AG04450 (cell line): Measurements from ENCODE around the gene MARS1. TPM values are rescaled to one million over a fixed set of nuclear protein-coding genes. Genes with fewer than 3 reads are reported as not detected.

Source experiments
- CTCF ChIA-PET: fragments of 300-600, 350-600 bp; formaldehyde crosslinking; extraction: SDS; loops from one replicate; lab custom pipeline; 2022; ENCODE audit warnings: antibody characterized with exemption, inconsistent platforms; lab: Charles Lee
- POLR2A ChIA-PET: fragments of 350-600 bp; formaldehyde crosslinking; extraction: SDS; loops from one replicate; lab custom pipeline; 2021; ENCODE audit warnings: antibody characterized with exemption, inconsistent platforms; lab: Yijun Ruan, JAX
- DNase-seq: peaks from one replicate; pipeline ENCODE4 v3.0.0-alpha.2; 2011; ENCODE audit warnings: low read depth, low spot score
- H3K27ac ChIP-seq: one replicate; pipeline ENCODE4 v1.5.1; 2012; ENCODE audit warnings: low read depth, low read length, control low read depth
- H3K27me3 ChIP-seq: one replicate; pipeline ENCODE4 v1.6.0; 2012; ENCODE audit warnings: low read length; ENCODE audit not compliant: control insufficient read depth, insufficient read depth
- H3K4me3 ChIP-seq: 2 replicates; pipeline ENCODE4 v1.5.1; 2011; ENCODE audit warnings: mild to moderate bottlenecking, low read depth, low read length, control low read depth
- H3K9me3 ChIP-seq: 2 replicates; pipeline ENCODE4 v1.5.1; 2012; ENCODE audit warnings: low read length; ENCODE audit not compliant: control insufficient read depth, insufficient read depth
- polyA plus RNA-seq: library from polyadenylated mRNA; depleted of rRNA; stranded (reverse); fragments of >200 nt; gene quantifications from 2 replicates; pipeline ENCODE4 v1.2.3, GENCODE V29; 2011
- TF ChIP-seq, protein P1 (sequence below): IDR thresholded peaks from 2 replicates; pipeline ENCODE4 v1.5.1; 2011; ENCODE audit warnings: low read depth, low read length, control low read depth, inconsistent platforms

Gene MARS1
- polyA plus RNA-seq, 1 experiment: 236 TPM

DNA sequence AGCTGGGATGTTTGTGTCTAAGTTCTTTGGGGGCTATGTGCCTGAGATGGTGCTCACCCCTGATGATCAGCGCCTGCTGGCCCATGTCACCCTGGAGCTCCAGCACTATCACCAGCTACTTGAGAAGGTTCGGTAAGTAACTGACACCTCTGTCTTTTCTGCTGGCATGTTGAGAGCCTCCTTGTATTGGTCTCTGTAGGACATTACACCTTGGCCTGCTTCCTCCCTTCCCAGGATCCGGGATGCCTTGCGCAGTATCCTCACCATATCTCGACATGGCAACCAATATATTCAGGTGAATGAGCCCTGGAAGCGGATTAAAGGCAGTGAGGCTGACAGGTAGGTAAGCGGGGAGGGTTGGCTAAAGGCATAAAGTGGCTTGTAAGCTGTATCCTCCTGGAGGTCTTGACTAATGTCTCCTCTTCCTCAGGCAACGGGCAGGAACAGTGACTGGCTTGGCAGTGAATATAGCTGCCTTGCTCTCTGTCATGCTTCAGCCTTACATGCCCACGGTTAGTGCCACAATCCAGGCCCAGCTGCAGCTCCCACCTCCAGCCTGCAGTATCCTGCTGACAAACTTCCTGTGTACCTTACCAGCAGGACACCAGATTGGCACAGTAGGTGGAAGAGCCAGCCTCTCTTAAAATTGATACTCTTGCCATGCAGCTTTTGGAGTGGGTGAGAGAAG lies 27.0 kb downstream of the MARS1 start:
- Histone ChIP-seq H3K9me3 (peaks cover 2% of the 10 kb centered on the region; the same call in 1 of the 2 replicates), H3K27me3 (no peaks in the 10 kb centered on the region), H3K4me3 (no peak overlapping the region), H3K27ac (no peak overlapping the region)
- TF ChIP-seq, protein P1, sequence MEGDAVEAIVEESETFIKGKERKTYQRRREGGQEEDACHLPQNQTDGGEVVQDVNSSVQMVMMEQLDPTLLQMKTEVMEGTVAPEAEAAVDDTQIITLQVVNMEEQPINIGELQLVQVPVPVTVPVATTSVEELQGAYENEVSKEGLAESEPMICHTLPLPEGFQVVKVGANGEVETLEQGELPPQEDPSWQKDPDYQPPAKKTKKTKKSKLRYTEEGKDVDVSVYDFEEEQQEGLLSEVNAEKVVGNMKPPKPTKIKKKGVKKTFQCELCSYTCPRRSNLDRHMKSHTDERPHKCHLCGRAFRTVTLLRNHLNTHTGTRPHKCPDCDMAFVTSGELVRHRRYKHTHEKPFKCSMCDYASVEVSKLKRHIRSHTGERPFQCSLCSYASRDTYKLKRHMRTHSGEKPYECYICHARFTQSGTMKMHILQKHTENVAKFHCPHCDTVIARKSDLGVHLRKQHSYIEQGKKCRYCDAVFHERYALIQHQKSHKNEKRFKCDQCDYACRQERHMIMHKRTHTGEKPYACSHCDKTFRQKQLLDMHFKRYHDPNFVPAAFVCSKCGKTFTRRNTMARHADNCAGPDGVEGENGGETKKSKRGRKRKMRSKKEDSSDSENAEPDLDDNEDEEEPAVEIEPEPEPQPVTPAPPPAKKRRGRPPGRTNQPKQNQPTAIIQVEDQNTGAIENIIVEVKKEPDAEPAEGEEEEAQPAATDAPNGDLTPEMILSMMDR: no peak
- POLR2A ChIA-PET: no interaction called here
- CTCF ChIA-PET: no interaction called here
- no peak for DNase-seq

DNA sequence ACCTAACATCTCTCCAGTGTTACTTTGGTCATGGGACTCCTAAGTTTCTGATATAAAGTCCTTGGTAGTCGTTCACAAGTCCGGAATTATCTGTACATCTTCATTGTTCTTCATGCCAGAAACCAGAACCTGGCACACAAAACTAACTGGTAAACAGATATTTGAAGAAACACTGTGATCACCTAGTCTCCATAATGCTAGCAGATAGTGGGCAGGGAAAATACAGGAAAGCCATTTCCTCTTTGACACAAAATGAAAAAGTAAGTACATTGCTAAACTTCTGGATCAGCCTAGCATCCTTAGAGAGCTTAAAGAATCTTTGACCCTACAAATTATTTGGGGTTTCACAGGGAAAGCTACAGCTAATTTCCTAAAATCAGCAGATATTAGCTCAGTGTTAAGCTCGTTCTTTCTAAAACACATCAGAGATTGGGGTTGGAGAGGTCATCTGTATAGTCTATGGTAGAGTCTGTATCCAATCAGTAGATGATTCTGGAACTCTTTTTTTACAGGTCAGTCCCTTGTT lies 27.6 kb downstream of the MARS1 start:
- ChIA-PET CTCF (interaction anchor here (1.2 kb wide), 1 partner anchor 68 kb away, joined by 3 read pairs; no protein-coding TSS in a partner anchor), POLR2A (no interaction called here)
- H3K27me3 ChIP-seq: no peaks in the 10 kb centered on the region
- peak overlapping the region; percentile 47 for H3K27ac ChIP-seq
- peaks cover 5% of the 10 kb centered on the region; the same call in 1 of the 2 replicates for H3K9me3 ChIP-seq
- DNase-seq: no peak
- TF ChIP-seq, protein P1: no peak
- no peak overlapping the region for H3K4me3 ChIP-seq

DNA sequence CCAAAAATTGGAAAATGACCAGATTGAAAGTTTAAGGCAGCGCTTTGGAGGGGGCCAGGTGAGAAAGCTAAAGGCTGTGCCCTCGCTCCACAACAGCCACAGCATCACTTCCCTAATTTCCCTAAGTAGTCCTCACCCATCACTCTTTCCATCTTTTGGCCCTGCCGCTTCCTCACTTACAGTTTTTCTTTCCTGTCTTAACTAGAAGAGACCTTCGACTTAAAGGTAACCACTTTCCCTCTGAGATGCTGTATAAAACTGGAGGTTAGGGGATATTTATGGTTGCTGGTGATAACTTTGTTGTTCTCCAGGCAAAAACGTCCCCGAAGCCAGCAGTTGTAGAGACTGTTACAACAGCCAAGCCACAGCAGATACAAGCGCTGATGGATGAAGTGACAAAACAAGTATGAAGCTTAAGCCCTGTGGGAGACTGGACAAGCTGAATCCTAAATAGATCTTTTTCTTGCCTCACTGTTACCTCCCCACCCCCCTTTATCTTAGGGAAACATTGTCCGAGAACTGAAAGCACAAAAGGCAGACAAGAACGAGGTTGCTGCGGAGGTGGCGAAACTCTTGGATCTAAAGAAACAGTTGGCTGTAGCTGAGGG lies 28.2 kb downstream of the MARS1 start:
- peaks cover 5% of the 10 kb centered on the region; the same call in 1 of the 2 replicates for H3K9me3 ChIP-seq
- CTCF ChIA-PET: interaction anchor here (1.2 kb wide), 1 partner anchor 67 kb away, joined by 3 read pairs; no protein-coding TSS in a partner anchor
- H3K4me3 ChIP-seq: no peak overlapping the region
- peak overlapping the region; percentile 47 for H3K27ac ChIP-seq
- POLR2A ChIA-PET: interaction anchor here (0.6 kb wide), 2 partner anchors 10 to 52 kb away, joined by 4 read pairs; no protein-coding TSS in a partner anchor
- DNase-seq: no peak
- TF ChIP-seq, protein P1: no peak
- no peaks in the 10 kb centered on the region for H3K27me3 ChIP-seq

DNA sequence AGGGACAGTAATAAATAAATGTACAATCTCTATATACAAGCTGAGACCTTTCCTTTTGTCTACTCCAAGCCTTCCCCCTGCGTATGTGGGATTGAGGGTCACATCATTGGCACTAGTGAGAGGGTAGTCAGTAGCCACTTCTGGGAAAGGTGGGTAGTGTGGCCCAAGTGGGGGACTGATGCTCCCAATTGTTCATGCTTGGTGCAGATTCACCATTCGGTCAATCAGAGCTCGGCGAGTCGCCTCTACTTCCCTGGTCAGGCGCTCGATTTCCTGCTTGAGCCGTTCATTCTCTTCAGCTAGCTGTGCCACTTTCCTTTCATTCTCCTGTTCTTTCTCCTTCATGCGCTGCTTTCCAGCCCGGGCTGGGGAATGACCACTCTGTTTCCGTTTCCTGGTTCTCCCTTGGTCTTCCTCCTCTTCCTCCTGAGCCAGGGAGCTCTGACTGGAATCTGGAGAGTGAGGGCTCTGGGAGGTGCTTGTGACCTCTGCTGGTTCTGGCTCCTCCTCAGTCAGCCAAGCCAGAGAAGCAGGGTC lies 28.8 kb downstream of the MARS1 start:
- DNase-seq: no peak
- TF ChIP-seq, protein P1: no peak
- Histone ChIP-seq H3K27me3 (no peaks in the 10 kb centered on the region), H3K27ac (peak overlapping the region; percentile 4), H3K4me3 (no peak overlapping the region), H3K9me3 (peaks cover 5% of the 10 kb centered on the region; the same call in 1 of the 2 replicates)
- POLR2A ChIA-PET: interaction anchor here (0.6 kb wide), 2 partner anchors 10 to 53 kb away, joined by 4 read pairs; no protein-coding TSS in a partner anchor
- CTCF ChIA-PET: interaction anchor here (1.2 to 1.8 kb wide), 2 partner anchors 58 to 67 kb away, joined by 3 to 5 read pairs; no protein-coding TSS in a partner anchor
